ENCODE data around the gene AP1G2. TPM values are rescaled to one million over a fixed set of nuclear protein-coding genes. Genes with fewer than 3 reads are reported as not detected.

Gene AP1G2
- total and polyA plus RNA-seq, 2 of the 4 experiments (the other 2 are of a cell fraction) = 2.9 to 19.2 TPM

DNA sequence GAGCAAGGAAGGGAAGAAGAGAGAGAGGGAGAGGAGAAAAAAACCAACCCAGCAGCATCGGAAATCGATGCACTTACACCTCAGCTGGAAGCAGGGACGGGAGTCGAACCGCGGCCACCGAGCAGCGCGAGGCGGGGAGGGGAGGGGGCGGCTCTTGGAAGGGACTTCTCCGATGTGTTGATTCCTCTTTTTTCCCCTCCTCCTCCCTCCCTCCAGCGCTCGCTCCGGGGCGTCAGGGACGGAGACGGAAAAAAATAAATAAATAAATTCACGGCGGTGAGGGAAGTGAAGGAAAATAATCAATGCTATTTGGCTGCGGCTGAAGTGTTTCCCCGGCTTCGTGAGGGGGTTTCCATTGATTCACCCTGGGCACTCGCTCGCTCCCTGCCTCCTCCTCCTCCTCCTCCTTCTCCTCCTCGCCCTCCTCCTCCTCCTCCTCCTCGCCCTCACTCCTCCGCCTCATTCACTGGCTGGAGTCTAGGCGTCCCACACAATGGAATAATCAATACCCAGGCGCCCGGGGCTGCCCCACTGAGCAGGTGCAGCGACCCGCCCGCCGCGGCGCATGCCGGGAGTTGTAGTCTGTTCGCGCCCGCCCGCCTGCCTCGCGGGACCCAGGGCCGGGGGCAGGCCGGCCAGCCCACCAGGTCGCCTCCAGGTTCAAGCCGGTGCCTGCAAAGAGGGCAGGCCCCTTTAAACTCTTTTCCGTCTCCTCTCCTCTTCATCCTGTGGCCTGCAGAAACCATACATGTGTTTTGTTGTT, 16.1 kb downstream of the AP1G2 start, which contains the start of gene ZFHX2:
Gene ZFHX2 (minus strand): TSS at position 500 of the 763 bp plus-strand sequence. CDS start 16,440 bp downstream, outside the sequence.
- Histone ChIP-seq H3K79me1 (ENCODE audit: low read depth in 1 of 2, low read length in 2 of 2) (peaks cover 3 to 4% of the 10 kb centered on the region in 2 experiments), H2BK20ac (ENCODE audit: low read depth, low read length) (no peak within 1 kb of the TSS), H2BK15ac (ENCODE audit: low read depth, low read length) (no peak within 1 kb of the TSS), H3K23ac (ENCODE audit: low read depth, low read length) (0 out of 2 replicates have a peak within 1 kb of the TSS, but pooled peaks have one; percentile 66), H2AK9ac (replicated peaks; ENCODE audit: low read depth, low read length, poor library complexity) (peak within 1 kb of the TSS; percentile 68), H3K4me2 (ENCODE audit: low read depth, low read length) (peak within 1 kb of the TSS; percentile 87), H2AK5ac (ENCODE audit: low read depth, low read length) (no peak within 1 kb of the TSS; the same call in 1 of the 2 replicates), H3K9ac (ENCODE audit: low read depth, low read length) (peak within 1 kb of the TSS; percentile 49), H4K5ac (ENCODE audit: low read depth, low read length) (peak within 1 kb of the TSS; percentile 83; the same call in 1 of the 2 replicates), H3K36me3 (ENCODE audit: control insufficient read depth, insufficient read depth, low read length) (no peaks in the 10 kb centered on the region), H2BK5ac (ENCODE audit: low read depth, low read length, poor library complexity, severe bottlenecking) (no peak within 1 kb of the TSS), H3K18ac (ENCODE audit: low read depth, low read length) (no peak within 1 kb of the TSS), H3K14ac (replicated peaks; ENCODE audit: low read depth, low read length) (no peak within 1 kb of the TSS), H3K27me3 (ENCODE audit: control insufficient read depth, insufficient read depth, low read length) (no peaks in the 10 kb centered on the region; the same call in 1 of the 2 replicates), H3K56ac (ENCODE audit: extremely low read depth, insufficient read depth, low read length) (no peak within 1 kb of the TSS), H3K27ac (ENCODE audit: insufficient read depth, low read length) (peak within 1 kb of the TSS; percentile 2; the same call in 1 of the 2 replicates), H3K9me3 (ENCODE audit: control insufficient read depth, insufficient read depth, low read length) (no peaks in the 10 kb centered on the region), H2AFZ (replicated peaks; ENCODE audit: low read length, poor library complexity) (peak within 1 kb of the TSS; percentile 88), H4K8ac (ENCODE audit: low read depth in 2 of 2, low read length in 2 of 2) (peak within 1 kb of the TSS; percentile 88 to 92), H3K4ac (ENCODE audit: low read depth, low read length) (peak within 1 kb of the TSS; percentile 36), H3K4me1 (ENCODE audit: control insufficient read depth, insufficient read depth, low read length) (peaks cover 9% of the 10 kb centered on the region), H3K4me3 (ENCODE audit: insufficient read depth, low read depth, low read length) (peak within 1 kb of the TSS; percentile 64), H3K9me1 (ENCODE audit: insufficient read depth, low read length) (peaks cover 11% of the 10 kb centered on the region), H2BK120ac (ENCODE audit: low read depth, low read length) (no peak within 1 kb of the TSS), H4K20me1 (ENCODE audit: insufficient read depth, low read length) (no peaks in the 10 kb centered on the region), H4K91ac (ENCODE audit: insufficient read depth, low read depth, low read length) (peak within 1 kb of the TSS; percentile 1; the same call in 1 of the 2 replicates)
- POLR2A ChIA-PET (ENCODE audit: unreplicated experiment) = no interaction called here
- DNase-seq (peak; percentile 49), ATAC-seq (ENCODE audit: low read depth) (peak; percentile 53)
- intact Hi-C loops (cut with micrococcal nuclease) = no loop called here
- WGBS, 2 experiments (ENCODE audit: extremely low coverage in 2 of 2, insufficient read length in 1 of 2) = 0% methylated on average over 11 of the region's 49 CpGs; no CpG with 5 or more reads in 1 of the 2 experiments
- in situ Hi-C loops (cut with MboI; ENCODE audit: low sequenced_read_pairs) = loop anchor here (10.0 kb wide), 1 partner anchor 227 kb away; the partner anchor contains the start of gene PABPN1
- dilution Hi-C loops (cut with HindIII; ENCODE audit: low sequenced_read_pairs, unreplicated experiment) = no loop called here
- peak; percentile 34; the same call in 1 of the 2 replicates for TF ChIP-seq MAZ (IDR thresholded peaks at IDR 0.05; ENCODE audit: borderline replicate concordance, low read depth, low read length)
- 0 out of 2 replicates have a peak, but pooled peaks have one; percentile 50 for TF ChIP-seq CHD1 (IDR thresholded peaks at IDR 0.05; ENCODE audit: low read depth, low read length)
- TF ChIP-seq BHLHE40 (IDR thresholded peaks at IDR 0.05; ENCODE audit: low read depth, low read length) = no peak
- CTCF ChIA-PET = no interaction called here
- no TSS peak for BruUV-seq (replicated peaks)

All from IMR-90 (cell line).